Measurements from ENCODE around the gene CASZ1.

- no peak for TF ChIP-seq GATA2 (IDR thresholded peaks at IDR 0.05; ENCODE audit: low read depth, low read length)
- TF ChIP-seq GATA3 (IDR thresholded peaks at IDR 0.05; ENCODE audit: low read depth, low read length) = no peak
Measured at GRCh38 chr1:10625076-10625475, 171.4 kb downstream of the CASZ1 start.

Measured in SH-SY5Y (cell line).